Panc1 (cell line): ENCODE results near the gene SLC44A4. TPM values are rescaled to one million over a fixed set of nuclear protein-coding genes. Genes with fewer than 3 reads are reported as not detected.
"Not testable (repeated sequence)": the region's sequence is repeated elsewhere in the genome, so short reads cannot be mapped to it uniquely, and the experiment has no call there.

Source experiments
- ATAC-seq: fragments of 200-7000 bp; cut with Tn5 transposase; 2 replicates; pipeline ENCODE4 v1.9.1; 2020; ENCODE audit warnings: mild to moderate bottlenecking, moderate library complexity
- BruUV-seq: library from RNA; stranded (reverse); fragments of 400-500 nt; replicated peaks from 2 replicates; lab custom pipeline; 2021; lab: Mats Ljungman, UMichigan
- CTCF ChIA-PET: fragments of 300-600 bp; sonication (Branson Sonifier 250); formaldehyde crosslinking; loops from one replicate; lab custom pipeline; 2022; ENCODE audit warnings: antibody characterized with exemption; lab: Charles Lee
- POLR2A ChIA-PET: fragments of 300-600 bp; sonication (Branson Sonifier 250); formaldehyde crosslinking; loops from one replicate; lab custom pipeline; 2022; ENCODE audit warnings: antibody characterized with exemption; lab: Charles Lee
- DNase-seq: peaks from one replicate; pipeline ENCODE4 v3.0.0-alpha.2; 2010; ENCODE audit warnings: low read depth, low spot score
- H3K27ac ChIP-seq: 2 replicates; pipeline ENCODE4 v1.5.1; 2011; ENCODE audit warnings: mild to moderate bottlenecking, low read length, inconsistent platforms
- H3K27me3 ChIP-seq: fragments of 200-500 bp; sonication (Bioruptor generic); 2 replicates; pipeline ENCODE4 v1.6.0; 2014; ENCODE audit warnings: low read length, inconsistent platforms; ENCODE audit not compliant: control insufficient read depth, insufficient read depth
- H3K36me3 ChIP-seq: fragments of 200-500 bp; sonication (Bioruptor generic); 2 replicates; pipeline ENCODE4 v1.5.1; 2014; ENCODE audit warnings: inconsistent platforms, mild to moderate bottlenecking, low read length, moderate library complexity; ENCODE audit not compliant: control insufficient read depth, insufficient read depth
- H3K4me1 ChIP-seq: 2 replicates; pipeline ENCODE4 v1.5.1; 2011; ENCODE audit warnings: inconsistent platforms, mild to moderate bottlenecking, low read length, moderate library complexity; ENCODE audit not compliant: control insufficient read depth, insufficient read depth
- H3K4me3 ChIP-seq, 2 experiments: 2 replicates each; pipeline ENCODE4 v1.5.1; 2011 to 2012; ENCODE audit warnings: low read depth in 2 of 2, low read length in 2 of 2, mild to moderate bottlenecking in 2 of 2, inconsistent platforms in 1 of 2, moderate library complexity in 1 of 2
- H3K9me3 ChIP-seq: fragments of 200-500 bp; sonication (Bioruptor generic); 2 replicates; pipeline ENCODE4 v1.5.1; 2014; ENCODE audit warnings: low read depth, mild to moderate bottlenecking, inconsistent platforms, low read length, moderate library complexity; ENCODE audit not compliant: control insufficient read depth, insufficient read depth
- CTCF ChIP-seq: fragments of 450-650 bp; IDR thresholded peaks from 2 replicates; pipeline ENCODE4 v1.5.1; 2017; ENCODE audit warnings: mild to moderate bottlenecking
- POLR2AphosphoS5 ChIP-seq: IDR thresholded peaks from 2 replicates; pipeline ENCODE4 v1.6.1; 2012; ENCODE audit warnings: mild to moderate bottlenecking, low read depth, low read length, moderate library complexity
- REST ChIP-seq, 2 experiments: IDR thresholded peaks; 2 replicates each; pipeline ENCODE4 v1.6.1; 2011 to 2012; ENCODE audit warnings: low read depth in 2 of 2, control low read depth in 1 of 2, low read length in 1 of 2, mild to moderate bottlenecking in 1 of 2, moderate library complexity in 1 of 2; ENCODE audit not compliant: insufficient read depth in 1 of 2
- SIN3A ChIP-seq: IDR thresholded peaks from 2 replicates; pipeline ENCODE4 v1.6.1; 2012; ENCODE audit warnings: low read depth, mild to moderate bottlenecking, low read length, moderate library complexity, borderline replicate concordance; ENCODE audit not compliant: insufficient read depth
- TCF7L2 ChIP-seq: IDR thresholded peaks from 2 replicates; pipeline ENCODE4 v1.6.1; 2011; ENCODE audit warnings: mild to moderate bottlenecking, low read depth, low read length, inconsistent platforms
- in situ Hi-C: cut with HindIII; loops from 2 replicates; pipeline ENCODE4 v1.10.0; 2016; ENCODE audit warnings: low sequenced_read_pairs, low pct_unique_long_range_greater_than_20kb
- intact Hi-C: fragments of 100-400 bp; cut with micrococcal nuclease; formaldehyde crosslinking; loops from one replicate; pipeline ENCODE4 v1.10.0; 2022; ENCODE audit not compliant: unreplicated experiment
- total RNA-seq: library from RNA; stranded (reverse); gene quantifications from one replicate; pipeline ENCODE4 v1.2.1, GENCODE V29; 2021; ENCODE audit not compliant: unreplicated experiment

The SLC44A4 gene
- total RNA-seq, 1 experiment from 2014 or later = 2.7 TPM

- Histone ChIP-seq H3K4me3 (peak overlapping the region; percentile 55 to 65), H3K27me3 (no peaks in the 10 kb centered on the region), H3K4me1 (peaks cover 29% of the 10 kb centered on the region), H3K36me3 (no peaks in the 10 kb centered on the region; the same call in 1 of the 2 replicates), H3K27ac (peak overlapping the region; percentile 100), H3K9me3 (no peaks in the 10 kb centered on the region)
- TF ChIP-seq POLR2AphosphoS5 = peak; percentile 33; the same call in 1 of the 2 replicates
- TF ChIP-seq TCF7L2 = no peak
- TF ChIP-seq SIN3A = 0 out of 2 replicates have a peak, but pooled peaks have one; percentile 32
- ChIA-PET POLR2A (interaction anchor here (0.6 to 1.2 kb wide), 11 partner anchors 12 to 1151 kb away, joined by 3 to 8 read pairs (median 5); partner anchors contain the start of genes C6orf47, HSPA1A, HSPA1L and LSM2), CTCF (no interaction called here)
- peak; percentile 61 for ATAC-seq
- no TSS peak for BruUV-seq
- in situ Hi-C loops = no loop called here
- DNase-seq = no peak
- intact Hi-C loops = loop anchor here (10.0 kb wide), 1 partner anchor 52 kb away; the partner anchor contains the start of gene VWA7
These were observed 52.0 kb downstream of the SLC44A4 start for GRCh38 chr6:31826793-31827285.

GRCh38 chr6:31825553-31825952 is 53.2 kb downstream of the SLC44A4 start:
- CTCF ChIA-PET = no interaction called here
- H3K4me3 ChIP-seq = no peak overlapping the region
- no peak for DNase-seq
- no peak for ATAC-seq
- H3K36me3 ChIP-seq = no peaks in the 10 kb centered on the region; the same call in 1 of the 2 replicates
- peak overlapping the region; percentile 67; the same call in 1 of the 2 replicates for H3K27ac ChIP-seq
- BruUV-seq = no TSS peak
- no peaks in the 10 kb centered on the region for H3K27me3 ChIP-seq
- POLR2A ChIA-PET = no interaction called here
- in situ Hi-C loops = no loop called here
- peaks cover 30% of the 10 kb centered on the region for H3K4me1 ChIP-seq
- TF ChIP-seq REST (IDR thresholded peaks at IDR 0.05; ENCODE audit: insufficient read depth in 1 of 2, low read depth in 2 of 2, low read length in 1 of 2) (no peak), SIN3A (no peak), POLR2AphosphoS5 (no peak), CTCF (no peak)
- intact Hi-C loops = loop anchor here (10.0 kb wide), 1 partner anchor 51 kb away; the partner anchor contains the start of gene VWA7
- no peaks in the 10 kb centered on the region for H3K9me3 ChIP-seq

GRCh38 chr6:31823592-31824196 is 55.1 kb downstream of the SLC44A4 start:
- POLR2A ChIA-PET = interaction anchor here (1.1 kb wide), 1 partner anchor 96 kb away, joined by 4 read pairs; no protein-coding TSS in a partner anchor

More at GRCh38 chr6:31823592-31824196, 55.1 kb downstream of the SLC44A4 start:
- BruUV-seq, CTCF ChIA-PET, in situ Hi-C loops, H3K36me3 ChIP-seq, ATAC-seq, H3K4me3 ChIP-seq, H3K9me3 ChIP-seq, DNase-seq, H3K27me3 ChIP-seq: not testable (repeated sequence)
- Histone ChIP-seq H3K27ac (peak overlapping the region; percentile 98; the same call in 1 of the 2 replicates), H3K4me1 (peaks cover 40% of the 10 kb centered on the region)
- intact Hi-C loops = loop anchor here (10.0 kb wide), 1 partner anchor 49 kb away; the partner anchor contains the start of gene VWA7
